ENCODE measurements around the gene GOLGA6D.
"Not testable (repeated sequence)": the region's sequence is repeated elsewhere in the genome, so short reads cannot be mapped to it uniquely, and the experiment has no call there.

GRCh38 chr15:75312548-75312947 lies 29.9 kb downstream of the GOLGA6D start:
- TF ChIP-seq CTCF, POLR2A (IDR thresholded peaks at IDR 0.05): not testable (repeated sequence)

Measured in prostate gland (tissue), 2 donors.